Activated naive CD8-positive, alpha-beta T cell treated with anti-CD3 and anti-CD28 coated beads, Interleukin-2, amount 50 U/mL, for 16 hours (primary cell): ENCODE data around the gene YPEL3.

ENCODE experiments used
- DNase-seq: peaks from one replicate; pipeline ENCODE4 v3.0.0-alpha.2; 2020; ENCODE audit warnings: low read depth, low spot score

YPEL3 gene

GRCh38 chr16:30049871-30050270 is 46.1 kb downstream of the YPEL3 start:
- DNase-seq, result no peak

- DNase-seq, result no peak
These were observed 49.4 kb downstream of the YPEL3 start for GRCh38 chr16:30046588-30046987.

GRCh38 chr16:30046178-30046577 is 49.8 kb downstream of the YPEL3 start:
- DNase-seq, result no peak
